Fibroblast of lung (primary cell): ENCODE data around the gene SCMH1. TPM values are rescaled to one million over a fixed set of nuclear protein-coding genes. Genes with fewer than 3 reads are reported as not detected.

Experiments
- DNase-seq, 2 donors: peaks; one replicate each; pipeline versions ENCODE4 v3.0.0 to v3.0.0-alpha.2; 2010; ENCODE audit warnings: low read depth in 2 of 2
- H2AFZ ChIP-seq: 2 replicates; pipeline ENCODE4 v1.5.1; 2012; ENCODE audit warnings: low read length, control low read depth, inconsistent platforms
- H3K27ac ChIP-seq: 2 replicates; pipeline ENCODE4 v1.5.1; 2011; ENCODE audit warnings: low read length, control low read depth; ENCODE audit not compliant: insufficient read depth
- H3K27me3 ChIP-seq: 2 replicates; pipeline ENCODE4 v1.5.1; 2011; ENCODE audit warnings: mild to moderate bottlenecking, low read length; ENCODE audit not compliant: control insufficient read depth, insufficient read depth
- H3K36me3 ChIP-seq: 2 replicates; pipeline ENCODE4 v1.5.1; 2011; ENCODE audit warnings: low read length; ENCODE audit not compliant: control insufficient read depth, insufficient read depth
- H3K4me1 ChIP-seq: 2 replicates; pipeline ENCODE4 v1.5.1; 2011; ENCODE audit warnings: low read length; ENCODE audit not compliant: control insufficient read depth, insufficient read depth; ENCODE audit errors: extremely low read depth
- H3K4me2 ChIP-seq: 2 replicates; pipeline ENCODE4 v1.5.1; 2011; ENCODE audit warnings: low read length, control low read depth; ENCODE audit not compliant: insufficient read depth; ENCODE audit errors: extremely low read depth
- H3K4me3 ChIP-seq, 4 experiments: fragments of 200-600 bp in 1 of 4; sonication (generic) in 1 of 4; replicated peaks in 1 of 4; 2 replicates each; pipeline ENCODE4 v1.5.1; 2011 to 2016; ENCODE audit warnings: low read length in 4 of 4, low read depth in 3 of 4, mild to moderate bottlenecking in 3 of 4, control low read depth in 2 of 4, inconsistent platforms in 1 of 4, mixed read lengths in 1 of 4; ENCODE audit not compliant: insufficient read depth in 1 of 4; ENCODE audit errors: control extremely low read depth in 1 of 4
- H3K79me2 ChIP-seq: 2 replicates; pipeline ENCODE4 v1.5.1; 2012; ENCODE audit warnings: mild to moderate bottlenecking, low read length, inconsistent platforms; ENCODE audit not compliant: control insufficient read depth, insufficient read depth
- H3K9ac ChIP-seq: 2 replicates; pipeline ENCODE4 v1.5.1; 2011; ENCODE audit warnings: mild to moderate bottlenecking, low read length, control low read depth; ENCODE audit not compliant: insufficient read depth
- H3K9me3 ChIP-seq: 2 replicates; pipeline ENCODE4 v1.5.1; 2012; ENCODE audit warnings: low read depth, low read length; ENCODE audit not compliant: control insufficient read depth, insufficient read depth
- H4K20me1 ChIP-seq: 2 replicates; pipeline ENCODE4 v1.5.1; 2011; ENCODE audit warnings: low read length; ENCODE audit not compliant: control insufficient read depth, insufficient read depth; ENCODE audit errors: extremely low read depth
- CTCF ChIP-seq, 2 donors: IDR thresholded peaks in 1 of 2; conservative IDR thresholded peaks in 1 of 2; 1 replicate in 1 of 2; 2 replicates in 1 of 2; pipeline ENCODE4 v1.5.1; 2011 to 2012; ENCODE audit warnings: low read length in 2 of 2, control low read depth in 1 of 2, inconsistent platforms in 1 of 2, low read depth in 1 of 2, mild to moderate bottlenecking in 1 of 2
- EZH2 ChIP-seq: IDR thresholded peaks from 2 replicates; pipeline ENCODE4 v1.5.1; 2012; ENCODE audit warnings: low read length, control low read depth, mild to moderate bottlenecking; ENCODE audit errors: missing control alignments
- polyA plus RNA-seq, 2 donors: library from polyadenylated mRNA; depleted of rRNA in 1 of 2; stranded (reverse) in 1 of 2; unstranded in 1 of 2; fragments of >200 nt; gene quantifications; 2 replicates each; pipeline ENCODE4 v1.2.1, GENCODE V29; 2011 to 2012; ENCODE audit warnings: missing spikeins in 1 of 2
- total RNA-seq: library from RNA; depleted of rRNA; stranded (reverse); fragments of >200 nt; gene quantifications from 2 replicates; pipeline ENCODE4 v1.2.1, GENCODE V29; 2014

The SCMH1 gene
- total and polyA plus RNA-seq, 2 donors (not counting 1 experiment from before 2014, with no cell fraction given): 20.8 to 24.8 TPM

- H4K20me1 ChIP-seq: no peaks in the 10 kb centered on the region
- H3K9me3 ChIP-seq: no peaks in the 10 kb centered on the region
- TF ChIP-seq CTCF (conservative IDR thresholded peaks at IDR 0.05 in 1 of 2, IDR thresholded peaks at IDR 0.05 in 1 of 2; ENCODE audit: low read depth in 1 of 2, low read length in 2 of 2) (no peak), EZH2 (no peak)
- no peak overlapping the region for H3K9ac ChIP-seq
- H3K4me2 ChIP-seq: no peak overlapping the region
- no peak overlapping the region for H3K27ac ChIP-seq
- no peak overlapping the region for H2AFZ ChIP-seq
- no peak overlapping the region for H3K4me3 ChIP-seq
- H3K79me2 ChIP-seq: peaks cover 16% of the 10 kb centered on the region
- no peak for DNase-seq
- H3K36me3 ChIP-seq: peaks cover 21% of the 10 kb centered on the region
- no peaks in the 10 kb centered on the region for H3K27me3 ChIP-seq
- H3K4me1 ChIP-seq: peaks cover 3% of the 10 kb centered on the region
Observed at GRCh38 chr1:40987439-40988276, 254.4 kb downstream of the SCMH1 start.

- Histone ChIP-seq H3K4me2 (no peak overlapping the region), H4K20me1 (no peaks in the 10 kb centered on the region), H3K36me3 (peaks cover 21% of the 10 kb centered on the region), H3K79me2 (peaks cover 23% of the 10 kb centered on the region), H3K9ac (no peak overlapping the region), H3K4me3 (no peak overlapping the region), H2AFZ (no peak overlapping the region), H3K4me1 (peaks cover 5% of the 10 kb centered on the region), H3K27me3 (no peaks in the 10 kb centered on the region), H3K9me3 (no peaks in the 10 kb centered on the region), H3K27ac (no peak overlapping the region)
- TF ChIP-seq EZH2 (no peak), CTCF (conservative IDR thresholded peaks at IDR 0.05 in 1 of 2, IDR thresholded peaks at IDR 0.05 in 1 of 2; ENCODE audit: low read depth in 1 of 2, low read length in 2 of 2) (no peak)
- DNase-seq: no peak
Observed at GRCh38 chr1:40986956-40987355, 255.2 kb downstream of the SCMH1 start.

- H3K27ac ChIP-seq: no peak overlapping the region
- peaks cover 21% of the 10 kb centered on the region for H3K36me3 ChIP-seq
- no peak overlapping the region for H2AFZ ChIP-seq
- no peak overlapping the region for H3K4me3 ChIP-seq
- no peak overlapping the region for H3K9ac ChIP-seq
- DNase-seq: no peak
- no peak overlapping the region for H3K4me2 ChIP-seq
- peaks cover 6% of the 10 kb centered on the region for H3K4me1 ChIP-seq
- no peaks in the 10 kb centered on the region for H3K27me3 ChIP-seq
- H3K79me2 ChIP-seq: peaks cover 29% of the 10 kb centered on the region
- no peaks in the 10 kb centered on the region for H4K20me1 ChIP-seq
- no peaks in the 10 kb centered on the region for H3K9me3 ChIP-seq
- TF ChIP-seq CTCF (conservative IDR thresholded peaks at IDR 0.05 in 1 of 2, IDR thresholded peaks at IDR 0.05 in 1 of 2; ENCODE audit: low read depth in 1 of 2, low read length in 2 of 2) (no peak), EZH2 (no peak)
Observed at GRCh38 chr1:40986328-40986783, 255.8 kb downstream of the SCMH1 start.
